Tibial nerve (tissue), 4 donors: ENCODE data around the gene MAT1A.

Experiments
- CTCF ChIP-seq, 5 experiments: fragments of 200-600 bp in 3 of 5; fragments of 450-650 bp in 2 of 5; sonication (generic) in 3 of 5; IDR thresholded peaks; one replicate each; pipeline ENCODE4 v1.5.1; 2016 to 2019; ENCODE audit warnings: antibody characterized with exemption in 5 of 5, mild to moderate bottlenecking in 3 of 5, moderate library complexity in 2 of 5
- EP300 ChIP-seq, 2 donors: sonication (generic); formaldehyde crosslinking; IDR thresholded peaks; one replicate each; pipeline ENCODE4 v1.6.1; 2017; ENCODE audit warnings: antibody characterized with exemption in 2 of 2, mild to moderate bottlenecking in 1 of 2

GRCh38 chr10:80265740-80266512 is 23.5 kb downstream of the MAT1A start:
- no peak for TF ChIP-seq CTCF (IDR thresholded peaks at IDR 0.05)
- TF ChIP-seq EP300 (IDR thresholded peaks at IDR 0.05): no peak
